Mucosa of descending colon (tissue), 3 donors: ENCODE results near the gene TEAD1. TPM values are rescaled to one million over a fixed set of nuclear protein-coding genes. Genes with fewer than 3 reads are reported as not detected.

Experiments
- ATAC-seq: fragments of 200-7000 bp; cut with Tn5 transposase; one replicate; pipeline ENCODE4 v1.9.1; 2020; ENCODE audit warnings: mild to moderate bottlenecking, moderate library complexity
- DNase-seq, 3 donors: peaks; one replicate each; pipeline ENCODE4 v3.0.0-alpha.2; 2020
- H3K36me3 ChIP-seq: fragments of 200-600 bp; one replicate; pipeline ENCODE4 v1.8.0; 2021; ENCODE audit warnings: low read depth, mild to moderate bottlenecking
- H3K4me1 ChIP-seq: fragments of 200-600 bp; one replicate; pipeline ENCODE4 v1.8.0; 2021; ENCODE audit warnings: low read depth, mild to moderate bottlenecking
- H3K4me3 ChIP-seq: fragments of 200-600 bp; one replicate; pipeline ENCODE4 v1.8.0; 2021; ENCODE audit warnings: mild to moderate bottlenecking
- H3K9me3 ChIP-seq: fragments of 200-600 bp; one replicate; pipeline ENCODE4 v1.8.0; 2021; ENCODE audit warnings: mild to moderate bottlenecking
- CTCF ChIP-seq: fragments of 200-600 bp; IDR thresholded peaks from one replicate; pipeline ENCODE4 v1.8.0; 2022; ENCODE audit warnings: antibody characterized with exemption, mild to moderate bottlenecking
- intact Hi-C, 2 donors: fragments of 100-400 bp; cut with DNase I in 1 of 2; cut with micrococcal nuclease in 1 of 2; formaldehyde crosslinking; loops; one replicate each; pipeline versions ENCODE4 v1.11.0 to v1.11.1; 2022; cut with DNase I, micrococcal nuclease
- total RNA-seq, 3 donors: library from RNA; stranded (reverse); fragmentation: NEBNext Ultra II Directional in 2 of 3; extraction: Animal tissue kit (Norgen Biotek cat#: 25700) in 2 of 3; gene quantifications; one replicate each; pipeline versions ENCODE4 v1.2.1 to v1.2.4, GENCODE V29; 2021 to 2023
- donor health status: DM: no; HTN: no; CAD: no; lungs with moderate emphysema.
- donor health status: DM: no; HTN: no; CAD: no.
- donor health status: DM: no; HTN: yes; CAD: no.

Gene TEAD1
- total RNA-seq, 3 donors from 2014 or later = 33.2 to 196 (median 41.1) TPM

DNA sequence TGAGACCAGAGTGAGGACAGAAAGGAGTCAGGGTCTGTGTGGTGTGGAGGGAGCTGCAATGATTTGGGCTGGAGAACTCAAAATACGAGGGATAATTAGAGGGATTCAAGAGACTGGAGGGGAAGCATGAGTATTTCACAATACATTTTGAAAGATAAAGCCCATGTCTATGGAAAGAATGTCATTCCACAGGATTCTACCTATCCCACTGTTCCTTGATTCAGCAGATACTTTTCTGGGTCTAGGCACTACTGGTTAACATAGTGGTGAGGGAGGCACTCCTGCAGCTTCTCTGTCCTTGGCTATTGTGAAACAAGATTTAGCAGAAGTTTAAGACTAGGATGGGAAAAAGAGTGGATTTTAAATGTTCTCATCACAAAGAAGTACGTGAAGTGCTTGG lies 262.0 kb downstream of the TEAD1 start:
- intact Hi-C loops = no loop called here
- ATAC-seq = no peak
- no peaks in the 10 kb centered on the region for H3K4me1 ChIP-seq

GRCh38 chr11:12938590-12939247 lies 264.5 kb downstream of the TEAD1 start:
- ATAC-seq = no peak
- TF ChIP-seq CTCF = no peak
- H3K36me3 ChIP-seq = no peaks in the 10 kb centered on the region
- no peaks in the 10 kb centered on the region for H3K9me3 ChIP-seq
- no peaks in the 10 kb centered on the region for H3K4me1 ChIP-seq
- intact Hi-C loops = no loop called here
- DNase-seq = no peak
- no peak overlapping the region for H3K4me3 ChIP-seq

More for the DNA sequence above, 262.0 kb downstream of the TEAD1 start:
- no peaks in the 10 kb centered on the region for H3K9me3 ChIP-seq
- H3K36me3 ChIP-seq = no peaks in the 10 kb centered on the region
- no peak for DNase-seq
- no peak overlapping the region for H3K4me3 ChIP-seq
- no peak for TF ChIP-seq CTCF

DNA sequence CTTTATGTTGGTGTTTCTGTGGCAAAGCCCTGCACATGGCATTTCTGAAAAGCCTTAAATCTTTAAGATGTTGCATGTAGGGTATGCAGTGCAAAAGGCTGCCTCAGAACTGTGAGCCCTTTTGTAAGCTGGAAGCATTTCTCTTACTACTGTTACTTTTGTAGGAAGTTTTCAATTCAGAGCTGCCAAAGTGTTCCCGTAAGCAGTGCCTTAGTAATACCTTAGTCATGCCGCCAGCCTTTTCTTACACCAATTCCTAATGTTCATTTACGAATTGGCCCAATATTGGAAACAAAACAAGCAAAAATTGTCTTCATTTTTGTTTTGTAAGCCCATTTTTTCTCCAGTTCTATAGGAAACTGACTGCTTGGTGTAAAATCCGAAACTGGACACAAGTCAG lies 267.4 kb downstream of the TEAD1 start:
- DNase-seq (no peak), ATAC-seq (no peak)
- Histone ChIP-seq H3K9me3 (no peaks in the 10 kb centered on the region), H3K36me3 (no peaks in the 10 kb centered on the region), H3K4me3 (no peak overlapping the region), H3K4me1 (no peaks in the 10 kb centered on the region)
- intact Hi-C loops = no loop called here
- TF ChIP-seq CTCF = no peak

GRCh38 chr11:12942157-12942556 lies 267.9 kb downstream of the TEAD1 start:
- intact Hi-C loops = no loop called here
- TF ChIP-seq CTCF = no peak
- no peaks in the 10 kb centered on the region for H3K4me1 ChIP-seq
- no peak for ATAC-seq
- H3K9me3 ChIP-seq = no peaks in the 10 kb centered on the region
- no peaks in the 10 kb centered on the region for H3K36me3 ChIP-seq
- no peak overlapping the region for H3K4me3 ChIP-seq
- DNase-seq = no peak

GRCh38 chr11:12943311-12943710 lies 269.1 kb downstream of the TEAD1 start:
- H3K9me3 ChIP-seq = no peaks in the 10 kb centered on the region
- intact Hi-C loops = no loop called here
- DNase-seq = no peak
- no peaks in the 10 kb centered on the region for H3K4me1 ChIP-seq
- no peak for ATAC-seq
- TF ChIP-seq CTCF = no peak
- H3K4me3 ChIP-seq = no peak overlapping the region
- no peaks in the 10 kb centered on the region for H3K36me3 ChIP-seq

GRCh38 chr11:12944889-12945288 lies 270.7 kb downstream of the TEAD1 start:
- Histone ChIP-seq H3K36me3 (no peaks in the 10 kb centered on the region), H3K4me1 (no peaks in the 10 kb centered on the region), H3K4me3 (no peak overlapping the region), H3K9me3 (no peaks in the 10 kb centered on the region)
- TF ChIP-seq CTCF = no peak
- DNase-seq (no peak), ATAC-seq (no peak)
- intact Hi-C loops = no loop called here
